PC-3 (cell line): Measurements from ENCODE around the gene SFXN4. TPM values are rescaled to one million over a fixed set of nuclear protein-coding genes. Genes with fewer than 3 reads are reported as not detected.
A peak's percentile ranks its signal among the peaks of the same experiment; 100 is the strongest.

Experiments used
- ATAC-seq: fragments of 200-7000 bp; cut with Tn5 transposase; 2 replicates; pipeline ENCODE4 v1.9.1; 2020; ENCODE audit warnings: mild to moderate bottlenecking, moderate library complexity
- BruUV-seq: library from RNA; stranded (reverse); fragments of 400-500 nt; replicated peaks from 2 replicates; lab custom pipeline; 2021; lab: Mats Ljungman, UMichigan
- CTCF ChIA-PET: fragments of 300-600 bp; sonication (Branson Sonifier 250); formaldehyde crosslinking; loops from one replicate; lab custom pipeline; 2022; ENCODE audit warnings: antibody characterized with exemption; lab: Charles Lee
- POLR2A ChIA-PET: fragments of 300-600 bp; sonication (Branson Sonifier 250); formaldehyde crosslinking; loops from one replicate; lab custom pipeline; 2022; ENCODE audit warnings: antibody characterized with exemption; ENCODE audit not compliant: unreplicated experiment; lab: Charles Lee
- DNase-seq: peaks from one replicate; pipeline ENCODE4 v3.0.0-alpha.2; 2015
- H2AFZ ChIP-seq: fragments of 300-600 bp; sonication (generic); 2 replicates; pipeline ENCODE4 v1.6.0; 2016; ENCODE audit warnings: antibody characterized with exemption, low read length
- H3F3A ChIP-seq: fragments of 300-600 bp; sonication (generic); one replicate; pipeline ENCODE4 v1.6.0; 2017; ENCODE audit warnings: antibody characterized with exemption, low read length, control low read depth, mild to moderate bottlenecking; ENCODE audit not compliant: unreplicated experiment
- H3K27ac ChIP-seq: fragments of 300-600 bp; sonication (generic); 2 replicates; pipeline ENCODE4 v1.5.1; 2016; ENCODE audit warnings: mild to moderate bottlenecking, low read length
- H3K27me3 ChIP-seq: fragments of 300-600 bp; sonication (generic); 2 replicates; pipeline ENCODE4 v1.6.1; 2016; ENCODE audit warnings: low read length, mixed read lengths
- H3K36me3 ChIP-seq: fragments of 300-600 bp; sonication (generic); 2 replicates; pipeline ENCODE4 v1.6.1; 2016; ENCODE audit warnings: low read depth, mixed run types, low read length, mixed read lengths
- H3K4me1 ChIP-seq: fragments of 300-600 bp; sonication (generic); 2 replicates; pipeline ENCODE4 v1.5.1; 2016; ENCODE audit warnings: low read length; ENCODE audit not compliant: insufficient read depth
- H3K4me2 ChIP-seq: fragments of 300-600 bp; sonication (generic); 2 replicates; pipeline ENCODE4 v1.6.0; 2016; ENCODE audit warnings: low read length
- H3K4me3 ChIP-seq: fragments of 300-600 bp; sonication (generic); 2 replicates; pipeline ENCODE4 v1.5.1; 2016; ENCODE audit warnings: mild to moderate bottlenecking, low read length, mixed read lengths
- H3K79me2 ChIP-seq: fragments of 300-600 bp; sonication (generic); 2 replicates; pipeline ENCODE4 v1.6.1; 2017; ENCODE audit warnings: low read length, mixed read lengths
- H3K9ac ChIP-seq: fragments of 300-600 bp; sonication (generic); 2 replicates; pipeline ENCODE4 v1.6.0; 2016; ENCODE audit warnings: mild to moderate bottlenecking, low read length
- H3K9me2 ChIP-seq: fragments of 300-600 bp; sonication (generic); replicated peaks from 2 replicates; pipeline ENCODE4 v1.6.1; 2016; ENCODE audit warnings: mixed run types, low read length, mixed read lengths
- H3K9me3 ChIP-seq: fragments of 300-600 bp; sonication (generic); 2 replicates; pipeline ENCODE4 v1.6.1; 2016; ENCODE audit warnings: low read length, mixed read lengths
- H4K20me1 ChIP-seq: fragments of 300-600 bp; sonication (generic); 2 replicates; pipeline ENCODE4 v1.6.1; 2016; ENCODE audit warnings: low read length, mixed read lengths
- CTCF ChIP-seq: fragments of 300-600 bp; sonication (generic); conservative IDR thresholded peaks from 2 replicates; pipeline ENCODE4 v1.5.1; 2017; ENCODE audit warnings: antibody characterized with exemption, low read depth, mild to moderate bottlenecking, low read length
- EZH2 ChIP-seq: fragments of 300-600 bp; sonication (generic); IDR thresholded peaks from one replicate; pipeline ENCODE4 v1.6.1; 2017; ENCODE audit warnings: antibody characterized with exemption, mild to moderate bottlenecking, low read length; ENCODE audit not compliant: unreplicated experiment
- EZH2phosphoT487 ChIP-seq: fragments of 300-600 bp; sonication (generic); IDR thresholded peaks from 2 replicates; pipeline ENCODE4 v1.6.1; 2018; ENCODE audit warnings: mild to moderate bottlenecking, antibody characterized with exemption, low read length, borderline replicate concordance
- intact Hi-C: fragments of 100-400 bp; cut with micrococcal nuclease; formaldehyde crosslinking; loops from 2 replicates; pipeline ENCODE4 v1.9.0; 2023
- total RNA-seq: library from RNA; depleted of rRNA; stranded (reverse); fragments of >200 nt; gene quantifications from 2 replicates; pipeline ENCODE4 v1.2.3, GENCODE V29; 2014

SFXN4 gene
- total RNA-seq, 1 experiment from 2014 or later, result 32.8 TPM

GRCh38 chr10:119205894-119206602, 40.5 kb upstream of the SFXN4 start:
- ChIA-PET POLR2A (no interaction called here), CTCF (interaction anchor here (0.6 to 1.4 kb wide), 3 partner anchors 65 to 146 kb away, joined by 3 to 8 read pairs (median 5); no protein-coding TSS in a partner anchor)
- peak overlapping the region; percentile 66 for H3K4me3 ChIP-seq
- peaks cover 42% of the 10 kb centered on the region for H3K4me1 ChIP-seq
- H4K20me1 ChIP-seq, result no peaks in the 10 kb centered on the region
- H3K36me3 ChIP-seq, result no peaks in the 10 kb centered on the region
- H3K27ac ChIP-seq, result peak overlapping the region; percentile 56
- H3K27me3 ChIP-seq, result no peaks in the 10 kb centered on the region
- H3K9me2 ChIP-seq, result no peaks in the 10 kb centered on the region
- H3K79me2 ChIP-seq, result peaks cover 23% of the 10 kb centered on the region
- H3F3A ChIP-seq, result no peaks in the 10 kb centered on the region
- H3K4me2 ChIP-seq, result peak overlapping the region; percentile 83
- BruUV-seq, result TSS peak; percentile 77
- intact Hi-C loops, result loop anchor here (1.0 to 5.0 kb wide), 4 partner anchors 101 to 286 kb away; no protein-coding TSS in a partner anchor
- peak overlapping the region; percentile 75 for H2AFZ ChIP-seq
- ATAC-seq (peak; percentile 10), DNase-seq (peak; percentile 37)
- H3K9ac ChIP-seq, result peak overlapping the region; percentile 86
- TF ChIP-seq EZH2phosphoT487 (no peak), CTCF (no peak), EZH2 (no peak)
- no peaks in the 10 kb centered on the region for H3K9me3 ChIP-seq

- ChIA-PET POLR2A (no interaction called here), CTCF (interaction anchor here (0.5 kb wide), 1 partner anchor 96 kb away, joined by 6 read pairs; no protein-coding TSS in a partner anchor)
- H3K79me2 ChIP-seq, result no peaks in the 10 kb centered on the region
- intact Hi-C loops, result no loop called here
- peak overlapping the region; percentile 0; the same call in 1 of the 2 replicates for H3K4me2 ChIP-seq
- TF ChIP-seq EZH2 (no peak), EZH2phosphoT487 (no peak), CTCF (no peak)
- no peak overlapping the region for H3K4me3 ChIP-seq
- 0 out of 2 replicates have a peak overlapping the region, but pooled peaks have one; percentile 9 for H2AFZ ChIP-seq
- peaks cover 27% of the 10 kb centered on the region for H3K4me1 ChIP-seq
- H4K20me1 ChIP-seq, result no peaks in the 10 kb centered on the region
- no peak for ATAC-seq
- H3K9ac ChIP-seq, result no peak overlapping the region
- H3K36me3 ChIP-seq, result no peaks in the 10 kb centered on the region
- BruUV-seq, result no TSS peak
- H3K27me3 ChIP-seq, result no peaks in the 10 kb centered on the region
- peak; percentile 64 for DNase-seq
- H3K27ac ChIP-seq, result no peak overlapping the region
- H3F3A ChIP-seq, result no peaks in the 10 kb centered on the region
- H3K9me2 ChIP-seq, result no peaks in the 10 kb centered on the region
- no peaks in the 10 kb centered on the region for H3K9me3 ChIP-seq
Measured at GRCh38 chr10:119203006-119203405, 37.5 kb upstream of the SFXN4 start.

GRCh38 chr10:119201233-119201632, 35.7 kb upstream of the SFXN4 start:
- H3K79me2 ChIP-seq, result no peaks in the 10 kb centered on the region
- BruUV-seq, result no TSS peak
- ATAC-seq (no peak), DNase-seq (peak; percentile 40)
- TF ChIP-seq CTCF (no peak), EZH2 (no peak), EZH2phosphoT487 (no peak)
- H3K9ac ChIP-seq, result no peak overlapping the region
- no peak overlapping the region for H3K4me2 ChIP-seq
- intact Hi-C loops, result no loop called here
- no peaks in the 10 kb centered on the region for H3F3A ChIP-seq
- H3K4me3 ChIP-seq, result no peak overlapping the region
- ChIA-PET CTCF (no interaction called here), POLR2A (no interaction called here)
- no peak overlapping the region for H2AFZ ChIP-seq
- H3K4me1 ChIP-seq, result peaks cover 23% of the 10 kb centered on the region
- H3K36me3 ChIP-seq, result no peaks in the 10 kb centered on the region
- no peaks in the 10 kb centered on the region for H3K27me3 ChIP-seq
- no peaks in the 10 kb centered on the region for H3K9me2 ChIP-seq
- H3K27ac ChIP-seq, result no peak overlapping the region
- no peaks in the 10 kb centered on the region for H4K20me1 ChIP-seq
- H3K9me3 ChIP-seq, result no peaks in the 10 kb centered on the region
